ENCODE measurements around the gene ASB1.

The ASB1 gene

DNA sequence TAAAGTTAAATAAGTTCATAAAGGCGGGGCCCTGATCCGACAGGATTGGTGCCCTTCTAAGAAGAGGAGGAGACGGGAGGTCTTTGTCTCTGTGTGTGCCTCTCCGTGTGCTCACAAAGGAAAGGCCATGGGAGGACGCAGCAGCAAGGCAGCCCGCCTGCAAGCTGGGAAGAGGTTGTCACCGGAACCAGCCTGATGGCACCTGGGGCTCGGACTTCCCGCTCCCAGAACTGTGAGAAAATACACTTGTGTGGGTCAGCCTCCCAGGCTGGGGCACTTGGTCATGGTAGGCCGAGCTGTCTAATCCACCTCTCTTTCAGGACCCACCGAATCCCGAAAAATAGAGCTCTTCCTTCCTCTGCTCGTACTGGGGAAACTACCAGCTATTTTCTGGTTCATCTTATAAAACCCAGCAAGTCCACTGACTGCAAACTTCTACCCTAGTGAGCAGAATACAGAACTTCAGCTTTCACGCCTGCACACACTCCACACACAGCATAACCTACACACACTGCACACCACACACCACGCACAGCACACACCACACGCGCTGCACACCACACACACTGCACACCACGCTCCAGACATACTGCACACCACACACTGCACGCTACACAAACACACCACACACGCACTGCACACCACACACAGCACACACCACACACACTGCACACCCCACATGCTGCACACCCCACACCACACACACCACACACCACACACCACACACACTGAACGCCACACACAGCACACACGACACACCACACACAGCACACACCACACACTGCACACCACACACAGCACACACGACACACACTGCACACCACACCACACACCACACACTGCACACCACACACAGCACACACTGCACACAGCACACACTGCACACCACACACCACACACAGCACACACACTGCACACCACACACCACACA, 58.1 kb downstream of the ASB1 start:
- no peaks in the 10 kb centered on the region for H3K4me1 ChIP-seq (ENCODE audit: insufficient read depth, low read length, severe bottlenecking)
- H3K9me3 ChIP-seq (ENCODE audit: low read length): no peaks in the 10 kb centered on the region
- H3K9me2 ChIP-seq (ENCODE audit: low read depth, low read length): no peaks in the 10 kb centered on the region
- no peaks in the 10 kb centered on the region for H3K27me3 ChIP-seq (ENCODE audit: insufficient read depth, low read length)
- no peak overlapping the region for H3K4me2 ChIP-seq (ENCODE audit: low read length)
- no peaks in the 10 kb centered on the region for H4K20me1 ChIP-seq (ENCODE audit: insufficient read depth, low read length)
- H2AFZ ChIP-seq (ENCODE audit: low read length): no peak overlapping the region
- H3F3A ChIP-seq (ENCODE audit: insufficient read depth, low read length): no peaks in the 10 kb centered on the region
- no peak overlapping the region for H3K4me3 ChIP-seq (ENCODE audit: low read depth, low read length, poor library complexity, severe bottlenecking)
- no peak overlapping the region for H3K9ac ChIP-seq (ENCODE audit: low read length)
- H3K79me2 ChIP-seq (ENCODE audit: insufficient read depth, low read length): no peaks in the 10 kb centered on the region
- no peak overlapping the region for H3K27ac ChIP-seq (ENCODE audit: low read depth, low read length, poor library complexity, severe bottlenecking)
- no peaks in the 10 kb centered on the region for H3K36me3 ChIP-seq (ENCODE audit: insufficient read depth, low read length)
- TF ChIP-seq, protein P1, sequence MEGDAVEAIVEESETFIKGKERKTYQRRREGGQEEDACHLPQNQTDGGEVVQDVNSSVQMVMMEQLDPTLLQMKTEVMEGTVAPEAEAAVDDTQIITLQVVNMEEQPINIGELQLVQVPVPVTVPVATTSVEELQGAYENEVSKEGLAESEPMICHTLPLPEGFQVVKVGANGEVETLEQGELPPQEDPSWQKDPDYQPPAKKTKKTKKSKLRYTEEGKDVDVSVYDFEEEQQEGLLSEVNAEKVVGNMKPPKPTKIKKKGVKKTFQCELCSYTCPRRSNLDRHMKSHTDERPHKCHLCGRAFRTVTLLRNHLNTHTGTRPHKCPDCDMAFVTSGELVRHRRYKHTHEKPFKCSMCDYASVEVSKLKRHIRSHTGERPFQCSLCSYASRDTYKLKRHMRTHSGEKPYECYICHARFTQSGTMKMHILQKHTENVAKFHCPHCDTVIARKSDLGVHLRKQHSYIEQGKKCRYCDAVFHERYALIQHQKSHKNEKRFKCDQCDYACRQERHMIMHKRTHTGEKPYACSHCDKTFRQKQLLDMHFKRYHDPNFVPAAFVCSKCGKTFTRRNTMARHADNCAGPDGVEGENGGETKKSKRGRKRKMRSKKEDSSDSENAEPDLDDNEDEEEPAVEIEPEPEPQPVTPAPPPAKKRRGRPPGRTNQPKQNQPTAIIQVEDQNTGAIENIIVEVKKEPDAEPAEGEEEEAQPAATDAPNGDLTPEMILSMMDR (IDR thresholded peaks at IDR 0.05; ENCODE audit: low read length): no peak
- no peak for TF ChIP-seq EZH2 (IDR thresholded peaks at IDR 0.05; ENCODE audit: borderline replicate concordance, low read length)

DNA sequence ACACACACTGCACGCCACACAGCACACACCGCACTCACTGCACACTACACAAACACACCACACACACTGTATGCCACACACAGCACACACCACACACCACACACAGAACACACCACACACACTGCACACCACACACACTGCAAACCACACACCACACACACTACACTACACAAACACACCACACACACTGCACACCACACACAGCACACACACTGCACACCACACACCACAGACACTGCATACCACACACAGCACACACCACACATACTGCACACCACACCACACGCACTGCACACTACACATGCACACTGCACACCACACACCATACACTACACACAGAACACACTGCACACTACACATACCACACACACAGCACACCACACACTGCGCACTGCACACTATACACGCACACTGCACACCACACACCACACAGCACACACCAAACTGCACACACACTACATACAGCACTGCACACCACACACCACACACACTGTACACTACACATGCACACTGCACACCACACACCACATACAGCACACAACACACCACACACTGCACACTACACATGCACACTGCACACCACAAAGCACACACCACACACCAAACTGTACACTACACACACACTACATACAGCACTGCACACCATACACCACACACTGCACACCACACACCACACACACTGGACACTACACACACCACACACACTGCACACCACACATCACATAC, 59.6 kb downstream of the ASB1 start:
- H2AFZ ChIP-seq (ENCODE audit: low read length): no peak overlapping the region

DNA sequence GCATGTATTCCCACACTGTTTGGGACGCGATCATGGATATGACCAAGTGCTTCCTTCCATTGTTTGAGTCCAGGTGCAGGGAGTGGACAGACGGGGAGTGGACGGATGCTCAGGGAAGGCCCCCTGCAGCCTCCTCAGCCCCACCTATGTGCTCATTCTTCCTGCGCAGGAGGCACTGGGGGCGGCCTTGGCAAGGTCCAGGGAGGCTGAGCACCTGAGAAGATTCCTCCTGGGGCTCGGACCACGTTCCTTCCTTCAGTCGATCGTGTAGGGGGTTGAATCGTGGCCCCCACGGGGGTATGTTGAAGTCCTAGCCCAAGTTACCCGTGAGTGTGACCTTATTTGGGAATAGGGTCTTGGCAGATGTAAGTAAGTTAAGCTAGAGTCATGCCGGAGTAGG, 60.4 kb downstream of the ASB1 start:
- no peak overlapping the region for H3K4me3 ChIP-seq (ENCODE audit: low read depth, low read length, poor library complexity, severe bottlenecking)
- no peak for TF ChIP-seq EZH2 (IDR thresholded peaks at IDR 0.05; ENCODE audit: borderline replicate concordance, low read length)
- H3K4me2 ChIP-seq (ENCODE audit: low read length): no peak overlapping the region

More for the DNA sequence above, 59.6 kb downstream of the ASB1 start:
- TF ChIP-seq, protein P1 (IDR thresholded peaks at IDR 0.05; ENCODE audit: low read length): no peak
- no peak for TF ChIP-seq EZH2 (IDR thresholded peaks at IDR 0.05; ENCODE audit: borderline replicate concordance, low read length)
- Histone ChIP-seq H3K36me3 (ENCODE audit: insufficient read depth, low read length) (no peaks in the 10 kb centered on the region), H3K9ac (ENCODE audit: low read length) (no peak overlapping the region), H3K4me3 (ENCODE audit: low read depth, low read length, poor library complexity, severe bottlenecking) (no peak overlapping the region), H3K27ac (ENCODE audit: low read depth, low read length, poor library complexity, severe bottlenecking) (no peak overlapping the region), H3K4me2 (ENCODE audit: low read length) (no peak overlapping the region), H3K4me1 (ENCODE audit: insufficient read depth, low read length, severe bottlenecking) (peaks cover under 1% of the 10 kb centered on the region), H3F3A (ENCODE audit: insufficient read depth, low read length) (no peaks in the 10 kb centered on the region), H3K9me3 (ENCODE audit: low read length) (no peaks in the 10 kb centered on the region), H3K27me3 (ENCODE audit: insufficient read depth, low read length) (no peaks in the 10 kb centered on the region), H3K79me2 (ENCODE audit: insufficient read depth, low read length) (no peaks in the 10 kb centered on the region), H4K20me1 (ENCODE audit: insufficient read depth, low read length) (no peaks in the 10 kb centered on the region), H3K9me2 (ENCODE audit: low read depth, low read length) (no peaks in the 10 kb centered on the region)

More for the DNA sequence above, 60.4 kb downstream of the ASB1 start:
- H2AFZ ChIP-seq (ENCODE audit: low read length): no peak overlapping the region
- H4K20me1 ChIP-seq (ENCODE audit: insufficient read depth, low read length): no peaks in the 10 kb centered on the region
- no peak overlapping the region for H3K9ac ChIP-seq (ENCODE audit: low read length)
- H3K79me2 ChIP-seq (ENCODE audit: insufficient read depth, low read length): no peaks in the 10 kb centered on the region
- no peaks in the 10 kb centered on the region for H3K36me3 ChIP-seq (ENCODE audit: insufficient read depth, low read length)
- H3K27ac ChIP-seq (ENCODE audit: low read depth, low read length, poor library complexity, severe bottlenecking): no peak overlapping the region
- H3K9me2 ChIP-seq (ENCODE audit: low read depth, low read length): no peaks in the 10 kb centered on the region
- H3K27me3 ChIP-seq (ENCODE audit: insufficient read depth, low read length): no peaks in the 10 kb centered on the region
- no peaks in the 10 kb centered on the region for H3K9me3 ChIP-seq (ENCODE audit: low read length)
- H3K4me1 ChIP-seq (ENCODE audit: insufficient read depth, low read length, severe bottlenecking): peaks cover 9% of the 10 kb centered on the region
- no peaks in the 10 kb centered on the region for H3F3A ChIP-seq (ENCODE audit: insufficient read depth, low read length)

Measured in OCI-LY1 (cell line).